ENCODE data around the gene ATP1B3.
"Not testable (repeated sequence)": the region's sequence is repeated elsewhere in the genome, so short reads cannot be mapped to it uniquely, and the experiment has no call there.

Gene ATP1B3

GRCh38 chr3:141860766-141861513 lies 15.5 kb upstream of the ATP1B3 start:
- DNase-seq: no peak

GRCh38 chr3:141862279-141862816 lies 14.1 kb upstream of the ATP1B3 start:
- no peak for DNase-seq

GRCh38 chr3:141863491-141863890 lies 13.0 kb upstream of the ATP1B3 start:
- DNase-seq: no peak

GRCh38 chr3:141864281-141864970 lies 12.0 kb upstream of the ATP1B3 start:
- no peak for DNase-seq

- DNase-seq: no peak
Observed at GRCh38 chr3:141865101-141865500, 11.3 kb upstream of the ATP1B3 start.

- DNase-seq: no peak
Observed at GRCh38 chr3:141870091-141870687, 6.3 kb upstream of the ATP1B3 start.

- DNase-seq: peak; percentile 60
Observed at GRCh38 chr3:141875374-141875892, 1.0 kb upstream of the ATP1B3 start.

- DNase-seq: no peak
Observed at GRCh38 chr3:141875893-141876380, 506 bp upstream of the ATP1B3 start.

- no peak for DNase-seq
Observed at GRCh38 chr3:141876891-141877621, 613 bp downstream of the ATP1B3 start.

- DNase-seq: no peak
Observed at GRCh38 chr3:141877911-141878310, 1.5 kb downstream of the ATP1B3 start.

- no peak for DNase-seq
Observed at GRCh38 chr3:141878326-141878725, 1.9 kb downstream of the ATP1B3 start.

GRCh38 chr3:141878817-141879216 lies 2.4 kb downstream of the ATP1B3 start:
- DNase-seq: no peak

- no peak for DNase-seq
Observed at GRCh38 chr3:141881702-141882101, 5.3 kb downstream of the ATP1B3 start.

GRCh38 chr3:141887051-141887450 lies 10.6 kb downstream of the ATP1B3 start:
- DNase-seq: no peak

GRCh38 chr3:141888548-141888947 lies 12.1 kb downstream of the ATP1B3 start:
- DNase-seq: not testable (repeated sequence)

- DNase-seq: no peak
Observed at GRCh38 chr3:141894524-141895176, 18.2 kb downstream of the ATP1B3 start.

GRCh38 chr3:141895731-141896130 lies 19.3 kb downstream of the ATP1B3 start:
- no peak for DNase-seq

GRCh38 chr3:141898908-141899307 lies 22.5 kb downstream of the ATP1B3 start:
- no peak for DNase-seq

- DNase-seq: no peak
Observed at GRCh38 chr3:141900343-141900742, 23.9 kb downstream of the ATP1B3 start.

GRCh38 chr3:141901914-141902313 lies 25.5 kb downstream of the ATP1B3 start:
- no peak for DNase-seq

- no peak for DNase-seq
Observed at GRCh38 chr3:141904203-141904602, 27.8 kb downstream of the ATP1B3 start.

GRCh38 chr3:141905129-141905528 lies 28.7 kb downstream of the ATP1B3 start:
- DNase-seq: no peak

Measured in NCI-H510A (cell line).